Activated CD4-positive, alpha-beta T cell treated with anti-CD3 and anti-CD28 coated beads for 1 hour (primary cell): ENCODE results near the gene PSMB9.
"Not testable (repeated sequence)": the region's sequence is repeated elsewhere in the genome, so short reads cannot be mapped to it uniquely, and the experiment has no call there.

Experiments used
- DNase-seq: peaks from one replicate; pipeline ENCODE4 v3.0.0-alpha.2; 2020

The PSMB9 gene

GRCh38 chr6:32853541-32854375 is at the start of gene PSMB9, which contains the start of gene TAP1:
Gene PSMB9 (plus strand): TSS chr6:32854192. CDS start chr6:32854230, 38 bp downstream.
Gene TAP1 (minus strand): TSS chr6:32853704. CDS start chr6:32853636, 68 bp downstream.
- peak; percentile 94 for DNase-seq

GRCh38 chr6:32805404-32805803 is 48.6 kb upstream of the PSMB9 start:
- not testable (repeated sequence) for DNase-seq

- DNase-seq: no peak
These were observed 46.9 kb upstream of the PSMB9 start for GRCh38 chr6:32807020-32807580.

- DNase-seq: no peak
These were observed 44.8 kb upstream of the PSMB9 start for GRCh38 chr6:32809171-32809570.

GRCh38 chr6:32814145-32814544 is 39.8 kb upstream of the PSMB9 start:
- DNase-seq: no peak

GRCh38 chr6:32815115-32815514 is 38.9 kb upstream of the PSMB9 start:
- no peak for DNase-seq

- no peak for DNase-seq
These were observed 38.0 kb upstream of the PSMB9 start for GRCh38 chr6:32815996-32816395.

GRCh38 chr6:32816746-32817204 is 37.2 kb upstream of the PSMB9 start, which contains the start of gene HLA-DOB:
Gene HLA-DOB (minus strand): TSS chr6:32817002. CDS start chr6:32816951, 51 bp downstream.
- no peak for DNase-seq

GRCh38 chr6:32818867-32819266 is 35.1 kb upstream of the PSMB9 start:
- DNase-seq: no peak

GRCh38 chr6:32819729-32820128 is 34.3 kb upstream of the PSMB9 start:
- no peak for DNase-seq

GRCh38 chr6:32825966-32826365 is 28.0 kb upstream of the PSMB9 start:
- no peak for DNase-seq

GRCh38 chr6:32827025-32827424 is 27.0 kb upstream of the PSMB9 start:
- no peak for DNase-seq

- no peak for DNase-seq
These were observed 24.5 kb upstream of the PSMB9 start for GRCh38 chr6:32829495-32829894.

GRCh38 chr6:32830017-32830416 is 24.0 kb upstream of the PSMB9 start:
- DNase-seq: no peak

GRCh38 chr6:32830936-32831335 is 23.1 kb upstream of the PSMB9 start:
- DNase-seq: no peak

GRCh38 chr6:32832535-32832934 is 21.5 kb upstream of the PSMB9 start:
- DNase-seq: no peak

GRCh38 chr6:32833664-32834063 is 20.3 kb upstream of the PSMB9 start:
- no peak for DNase-seq

GRCh38 chr6:32835167-32835893 is 18.7 kb upstream of the PSMB9 start:
- no peak for DNase-seq

GRCh38 chr6:32836873-32837272 is 17.1 kb upstream of the PSMB9 start:
- DNase-seq: no peak

GRCh38 chr6:32837651-32838113 is 16.3 kb upstream of the PSMB9 start:
- DNase-seq: no peak

GRCh38 chr6:32838114-32838958 is 15.7 kb upstream of the PSMB9 start, which contains the start of gene TAP2:
Gene TAP2 (minus strand): TSS chr6:32838739. CDS start chr6:32838233, 506 bp downstream.
- DNase-seq: peak; percentile 96

GRCh38 chr6:32839356-32839755 is 14.6 kb upstream of the PSMB9 start:
- no peak for DNase-seq
